Astrocyte (in vitro differentiated cells and primary cell): ENCODE measurements around the gene THRB. TPM values are rescaled to one million over a fixed set of nuclear protein-coding genes. Genes with fewer than 3 reads are reported as not detected.

Experiments
- DNase-seq: peaks from one replicate; pipeline ENCODE4 v3.0.0-alpha.2; 2010; ENCODE audit warnings: low read depth
- FAIRE-seq: peaks from 2 replicates; lab custom pipeline; 2011; peaks lifted over from hg19 to GRCh38; lab: Jason Lieb, UNC
- H2AFZ ChIP-seq: 2 replicates; pipeline ENCODE4 v1.6.0; 2012; ENCODE audit warnings: low read depth, low read length, inconsistent platforms
- H3K27ac ChIP-seq: 2 replicates; pipeline ENCODE4 v1.5.1; 2011; ENCODE audit warnings: low read depth, low read length, inconsistent platforms
- H3K27me3 ChIP-seq: 2 replicates; pipeline ENCODE4 v1.6.0; 2011; ENCODE audit warnings: low read length, inconsistent platforms; ENCODE audit not compliant: insufficient read depth
- H3K36me3 ChIP-seq: 2 replicates; pipeline ENCODE4 v1.5.1; 2011; ENCODE audit warnings: low read length, inconsistent platforms; ENCODE audit not compliant: insufficient read depth
- H3K4me1 ChIP-seq: 2 replicates; pipeline ENCODE4 v1.5.1; 2011; ENCODE audit warnings: low read length, inconsistent platforms; ENCODE audit not compliant: insufficient read depth
- H3K4me2 ChIP-seq: 2 replicates; pipeline ENCODE4 v1.6.0; 2012; ENCODE audit warnings: low read length, inconsistent platforms
- H3K4me3 ChIP-seq: 2 replicates; pipeline ENCODE4 v1.5.1; 2011; ENCODE audit warnings: low read depth, mild to moderate bottlenecking, low read length, inconsistent platforms; ENCODE audit not compliant: insufficient read depth
- H3K79me2 ChIP-seq: 2 replicates; pipeline ENCODE4 v1.6.0; 2012; ENCODE audit warnings: mild to moderate bottlenecking, low read length, inconsistent platforms; ENCODE audit not compliant: insufficient read depth
- H3K9ac ChIP-seq: 2 replicates; pipeline ENCODE4 v1.6.0; 2012; ENCODE audit warnings: mild to moderate bottlenecking, low read length, inconsistent platforms
- H3K9me3 ChIP-seq: 2 replicates; pipeline ENCODE4 v1.5.1; 2012; ENCODE audit warnings: low read depth, mild to moderate bottlenecking, low read length, inconsistent platforms; ENCODE audit not compliant: insufficient read depth
- H4K20me1 ChIP-seq: 2 replicates; pipeline ENCODE4 v1.6.0; 2012; ENCODE audit warnings: low read length, inconsistent platforms; ENCODE audit not compliant: insufficient read depth
- H3K27ac Mint-ChIP-seq: one replicate; pipeline ENCODE4 v1.8.0; 2021; ENCODE audit warnings: mild to moderate bottlenecking, mixed read lengths; ENCODE audit not compliant: unreplicated experiment
- H3K27me3 Mint-ChIP-seq: one replicate; pipeline ENCODE4 v1.8.0; 2021; ENCODE audit warnings: low read depth, mixed read lengths; ENCODE audit not compliant: unreplicated experiment
- H3K36me3 Mint-ChIP-seq: one replicate; pipeline ENCODE4 v1.8.0; 2021; ENCODE audit warnings: low read depth, mixed read lengths; ENCODE audit not compliant: unreplicated experiment
- H3K4me1 Mint-ChIP-seq: one replicate; pipeline ENCODE4 v1.8.0; 2021; ENCODE audit warnings: low read depth, mixed read lengths; ENCODE audit not compliant: unreplicated experiment
- H3K4me3 Mint-ChIP-seq: one replicate; pipeline ENCODE4 v1.8.0; 2021; ENCODE audit warnings: mild to moderate bottlenecking, moderate library complexity, mixed read lengths; ENCODE audit not compliant: unreplicated experiment
- H3K9me3 Mint-ChIP-seq: one replicate; pipeline ENCODE4 v1.8.0; 2021; ENCODE audit warnings: mild to moderate bottlenecking, mixed read lengths; ENCODE audit not compliant: unreplicated experiment
- CTCF ChIP-seq: IDR thresholded peaks from 2 replicates; pipeline ENCODE4 v1.5.1; 2011; ENCODE audit warnings: low read depth, mild to moderate bottlenecking, inconsistent platforms, low read length, moderate library complexity; ENCODE audit not compliant: insufficient read depth
- EZH2 ChIP-seq: IDR thresholded peaks from 2 replicates; pipeline ENCODE4 v1.6.1; 2012; ENCODE audit warnings: mild to moderate bottlenecking, low read length, inconsistent platforms; ENCODE audit not compliant: insufficient read depth
- total RNA-seq: library from RNA; stranded (reverse); gene quantifications from 2 replicates; pipeline ENCODE4 v1.2.1, GENCODE V29; 2021

The THRB gene
- total RNA-seq, 1 donor from 2014 or later, result 8.5 TPM

DNA sequence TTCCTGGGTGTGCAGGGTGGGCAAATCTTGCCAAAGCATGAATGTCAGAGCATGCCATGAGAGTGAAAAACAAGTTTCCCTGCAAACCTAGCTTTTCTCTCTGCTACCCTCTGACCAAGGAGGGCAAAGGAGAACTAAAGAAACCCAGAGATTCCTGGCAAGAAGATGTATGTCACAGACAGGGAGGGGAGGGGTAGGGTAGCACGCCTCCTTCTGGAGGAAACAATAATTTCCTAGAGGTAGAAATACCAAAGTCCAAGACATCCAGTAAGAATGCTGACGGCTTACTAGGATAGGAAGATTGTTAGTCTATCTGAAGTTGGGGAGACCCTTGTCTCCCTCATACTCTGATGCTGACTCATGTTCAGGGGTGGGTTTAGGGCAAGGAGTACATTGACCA is 345.6 kb downstream of the THRB start:
- H3K27me3 ChIP-seq, result no peaks in the 10 kb centered on the region
- H3K4me3 ChIP-seq, result no peak overlapping the region
- H3K4me2 ChIP-seq, result no peak overlapping the region
- H3K4me1 Mint-ChIP-seq, result peaks cover 40% of the 10 kb centered on the region
- H3K27ac ChIP-seq, result no peak overlapping the region
- H2AFZ ChIP-seq, result no peak overlapping the region
- no peak for DNase-seq
- H3K27ac Mint-ChIP-seq, result no peak overlapping the region
- no peaks in the 10 kb centered on the region for H4K20me1 ChIP-seq
- H3K27me3 Mint-ChIP-seq, result no peaks in the 10 kb centered on the region
- no peak for TF ChIP-seq EZH2
- TF ChIP-seq CTCF, result no peak
- no peaks in the 10 kb centered on the region for H3K36me3 Mint-ChIP-seq
- H3K9me3 Mint-ChIP-seq, result no peaks in the 10 kb centered on the region
- no peaks in the 10 kb centered on the region for H3K79me2 ChIP-seq
- no peak overlapping the region for H3K4me3 Mint-ChIP-seq
- H3K9me3 ChIP-seq, result no peaks in the 10 kb centered on the region
- FAIRE-seq, result no peak
- H3K9ac ChIP-seq, result no peak overlapping the region
- no peaks in the 10 kb centered on the region for H3K36me3 ChIP-seq
- H3K4me1 ChIP-seq, result peaks cover 12% of the 10 kb centered on the region

DNA sequence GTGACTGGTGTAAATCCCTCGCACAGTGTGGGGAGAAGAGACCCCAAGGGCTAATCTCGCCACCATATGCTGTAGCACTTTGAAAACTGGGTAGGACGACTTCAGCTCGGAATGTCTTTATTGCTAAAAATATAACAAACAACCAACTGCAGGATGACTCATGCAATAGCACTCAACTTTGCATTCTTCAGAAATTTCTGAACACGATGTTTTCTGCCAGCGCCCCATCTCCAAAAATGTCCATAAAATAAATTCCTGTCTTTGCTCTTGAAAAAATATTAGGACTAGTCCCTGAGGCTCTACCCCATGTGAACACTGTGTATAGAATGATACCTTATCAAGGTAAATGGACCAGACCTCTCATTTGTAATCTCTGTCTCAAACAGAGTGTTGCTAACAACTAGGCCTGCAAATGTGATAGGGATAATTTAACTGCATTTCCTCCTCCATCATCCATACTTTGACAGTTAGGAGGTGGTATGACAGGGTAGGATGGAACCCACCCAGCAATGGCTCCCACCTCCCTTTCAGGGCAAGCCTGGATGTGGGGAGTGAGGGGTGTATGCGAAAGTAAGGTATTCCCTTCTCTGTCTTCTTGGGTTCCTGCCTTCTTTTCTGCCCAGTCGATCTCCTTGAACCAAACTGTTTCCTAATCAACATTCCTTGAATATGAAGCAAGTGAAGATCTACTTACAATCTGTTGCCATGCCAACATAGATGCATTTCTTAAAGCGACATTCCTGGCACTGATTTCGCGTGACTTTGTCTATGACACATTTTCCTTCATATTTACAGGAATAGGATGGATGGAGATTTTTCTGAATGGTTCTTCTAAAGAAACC is 348.4 kb downstream of the THRB start:
- Mint-ChIP-seq H3K27ac (peak overlapping the region; percentile 98), H3K4me3 (no peak overlapping the region), H3K27me3 (no peaks in the 10 kb centered on the region), H3K36me3 (peaks cover 2% of the 10 kb centered on the region), H3K9me3 (no peaks in the 10 kb centered on the region), H3K4me1 (peaks cover 29% of the 10 kb centered on the region)
- no peaks in the 10 kb centered on the region for H3K36me3 ChIP-seq
- H2AFZ ChIP-seq, result peak overlapping the region; percentile 37
- H3K4me3 ChIP-seq, result peak overlapping the region; percentile 7
- H3K27me3 ChIP-seq, result no peaks in the 10 kb centered on the region
- no peak for TF ChIP-seq EZH2
- no peak for TF ChIP-seq CTCF
- peak overlapping the region; percentile 76 for H3K4me2 ChIP-seq
- peak; percentile 86 for DNase-seq
- peak overlapping the region; percentile 84 for H3K27ac ChIP-seq
- H3K79me2 ChIP-seq, result no peaks in the 10 kb centered on the region
- FAIRE-seq, result peak; percentile 96
- H4K20me1 ChIP-seq, result no peaks in the 10 kb centered on the region
- H3K9ac ChIP-seq, result peak overlapping the region; percentile 73
- H3K9me3 ChIP-seq, result no peaks in the 10 kb centered on the region
- peaks cover 12% of the 10 kb centered on the region for H3K4me1 ChIP-seq

GRCh38 chr3:24145481-24145880 is 349.2 kb downstream of the THRB start:
- peaks cover 2% of the 10 kb centered on the region for H3K36me3 Mint-ChIP-seq
- H3K79me2 ChIP-seq, result no peaks in the 10 kb centered on the region
- no peak overlapping the region for H3K4me3 Mint-ChIP-seq
- no peaks in the 10 kb centered on the region for H3K9me3 Mint-ChIP-seq
- peak overlapping the region; percentile 84 for H3K27ac ChIP-seq
- peak; percentile 14 for DNase-seq
- H3K36me3 ChIP-seq, result no peaks in the 10 kb centered on the region
- peaks cover 12% of the 10 kb centered on the region for H3K4me1 ChIP-seq
- H3K9me3 ChIP-seq, result no peaks in the 10 kb centered on the region
- peak overlapping the region; percentile 76 for H3K4me2 ChIP-seq
- H3K4me3 ChIP-seq, result no peak overlapping the region
- H3K27ac Mint-ChIP-seq, result peak overlapping the region; percentile 98
- no peaks in the 10 kb centered on the region for H3K27me3 Mint-ChIP-seq
- no peak for FAIRE-seq
- peak overlapping the region; percentile 73 for H3K9ac ChIP-seq
- peaks cover 29% of the 10 kb centered on the region for H3K4me1 Mint-ChIP-seq
- no peaks in the 10 kb centered on the region for H3K27me3 ChIP-seq
- no peak for TF ChIP-seq EZH2
- TF ChIP-seq CTCF, result no peak
- no peaks in the 10 kb centered on the region for H4K20me1 ChIP-seq
- H2AFZ ChIP-seq, result no peak overlapping the region
